K562 (cell line): Measurements from ENCODE around the gene POTEG. TPM values are rescaled to one million over a fixed set of nuclear protein-coding genes. Genes with fewer than 3 reads are reported as not detected.
A peak's percentile ranks its signal among the peaks of the same experiment; 100 is the strongest.
"Not testable (repeated sequence)": the region's sequence is repeated elsewhere in the genome, so short reads cannot be mapped to it uniquely, and the experiment has no call there.

Source experiments
- ATAC-seq: fragments of 200-7000 bp; cut with Tn5 transposase; 3 replicates; pipeline ENCODE4 v1.9.1; 2020; ENCODE audit warnings: moderate library complexity
- BruUV-seq: library from RNA; stranded (reverse); fragments of 400-500 nt; replicated peaks from 2 replicates; lab custom pipeline; 2021; lab: Mats Ljungman, UMichigan
- CTCF ChIA-PET: fragments of 300-600 bp; formaldehyde crosslinking; extraction: SDS; loops from one replicate; lab custom pipeline; 2021; ENCODE audit warnings: low intra/inter-chr PET ratio; lab: Yijun Ruan, JAX
- POLR2A ChIA-PET: fragments of 300-600, 350-650 bp; sonication (Branson Sonifier 250); formaldehyde crosslinking; extraction: SDS; loops from one replicate; lab custom pipeline; 2021; ENCODE audit warnings: antibody characterized with exemption, inconsistent platforms; lab: Yijun Ruan, JAX
- DNase-seq, 4 experiments: peaks; one replicate each; pipeline versions ENCODE4 v3.0.0 to v3.0.0-alpha.2; 2011 to 2018; ENCODE audit warnings: low spot score in 3 of 4, mixed read lengths in 3 of 4; ENCODE audit errors: extremely low read depth in 1 of 4
- FAIRE-seq: peaks from 2 replicates; lab custom pipeline; 2011; peaks lifted over from hg19 to GRCh38; lab: Jason Lieb, UNC
- H2AFZ ChIP-seq: 2 replicates; pipeline ENCODE4 v1.6.0; 2011; ENCODE audit warnings: low read depth, low read length, control low read depth, inconsistent platforms
- H3K27ac ChIP-seq: fragments of 200-600 bp; 3 replicates; pipeline ENCODE4 v1.8.0; 2011; ENCODE audit warnings: low read depth, mild to moderate bottlenecking, control low read depth, inconsistent platforms, low read length, moderate library complexity, mixed read lengths; ENCODE audit errors: extremely low read depth
- H3K27me3 ChIP-seq, 2 experiments: fragments of 300-600 bp in 1 of 2; 2 replicates in 1 of 2; 3 replicates in 1 of 2; pipeline versions ENCODE4 v1.6.0 to v1.8.0; 2011; ENCODE audit warnings: inconsistent platforms in 2 of 2, low read length in 2 of 2, mild to moderate bottlenecking in 1 of 2, mixed read lengths in 1 of 2, moderate library complexity in 1 of 2; ENCODE audit not compliant: control insufficient read depth in 2 of 2, insufficient read depth in 2 of 2
- H3K36me3 ChIP-seq: fragments of 300-600 bp; 3 replicates; pipeline ENCODE4 v1.8.0; 2011; ENCODE audit warnings: mild to moderate bottlenecking, low read length, inconsistent platforms; ENCODE audit not compliant: control insufficient read depth, insufficient read depth
- H3K4me1 ChIP-seq, 2 experiments: fragments of 200-600 bp in 1 of 2; replicated peaks in 1 of 2; 2 replicates in 1 of 2; 3 replicates in 1 of 2; pipeline versions ENCODE4 v1.5.1 to v1.8.0; 2011; ENCODE audit warnings: inconsistent platforms in 2 of 2, low read length in 2 of 2, mild to moderate bottlenecking in 1 of 2, mixed read lengths in 1 of 2, moderate library complexity in 1 of 2; ENCODE audit not compliant: control insufficient read depth in 2 of 2, insufficient read depth in 2 of 2
- H3K4me2 ChIP-seq: 2 replicates; pipeline ENCODE4 v1.6.1; 2011; ENCODE audit warnings: low read length, control low read depth, inconsistent platforms, mixed read lengths; ENCODE audit not compliant: insufficient read depth
- H3K4me3 ChIP-seq: fragments of 200-600 bp; sonication (generic), shearing (Covaris generic); 2 replicates; pipeline ENCODE4 v1.5.1; 2016; ENCODE audit warnings: control low read depth, inconsistent platforms
- H3K79me2 ChIP-seq: fragments of 200-600 bp; 3 replicates; pipeline ENCODE4 v1.8.0; 2011; ENCODE audit warnings: low read length, inconsistent platforms; ENCODE audit not compliant: control insufficient read depth, insufficient read depth
- H3K9ac ChIP-seq, 2 experiments: 2 replicates each; pipeline versions ENCODE4 v1.6.0 to v1.6.1; 2011; ENCODE audit warnings: low read depth in 2 of 2, low read length in 2 of 2, control low read depth in 1 of 2, inconsistent platforms in 1 of 2, mild to moderate bottlenecking in 1 of 2, mixed read lengths in 1 of 2; ENCODE audit not compliant: insufficient read depth in 1 of 2
- H3K9me1 ChIP-seq: one replicate; pipeline ENCODE4 v1.6.0; 2011; ENCODE audit warnings: inconsistent platforms, mild to moderate bottlenecking, low read length, moderate library complexity; ENCODE audit not compliant: control insufficient read depth, insufficient read depth
- H3K9me3 ChIP-seq: replicated peaks from 2 replicates; pipeline ENCODE4 v1.5.1; 2011; ENCODE audit warnings: low read depth, low read length, inconsistent platforms; ENCODE audit not compliant: control insufficient read depth, insufficient read depth
- H4K20me1 ChIP-seq: replicated peaks from 2 replicates; pipeline ENCODE4 v1.6.1; 2011; ENCODE audit warnings: low read length, inconsistent platforms, mixed read lengths; ENCODE audit not compliant: control insufficient read depth, insufficient read depth
- WGBS: fragments of 100-300 bp; shearing (Covaris generic); methylation state at CpG from one replicate; pipeline ENCODE4 v1.1.6; 2016; ENCODE audit warnings: low coverage, mixed read lengths; ENCODE audit not compliant: insufficient coverage; ENCODE audit errors: missing lambda C conversion rate; 5-methylcytosine and 5-hydroxymethylcytosine counted together
- in situ Hi-C: fragments of 300-500 bp; cut with MboI; formaldehyde crosslinking; loops from 4 replicates; pipeline ENCODE4 v1.15.0; 2018; ENCODE audit warnings: inconsistent platforms, mixed read lengths
- intact Hi-C: fragments of 100-400 bp; cut with micrococcal nuclease; formaldehyde crosslinking; loops from 2 replicates; pipeline ENCODE4 v1.14.2; 2022
- polyA plus RNA-seq, 8 experiments: library from polyadenylated mRNA; depleted of rRNA in 4 of 8; stranded (reverse) in 5 of 8; unstranded in 3 of 8; fragments of >200 nt; fragmentation: Nextera tagmentation in 2 of 8; fragmentation: Illumina TruSeq in 1 of 8; extraction: Ambion mirVana in 2 of 8; extraction: Trizol in 1 of 8; gene quantifications; 2 replicates each; pipeline versions ENCODE4 v1.2.1 to v1.2.3, GENCODE V29; 2011 to 2014; ENCODE audit warnings: inconsistent platforms in 1 of 8, missing spikeins in 1 of 8
- total RNA-seq, 7 experiments: library from RNA; depleted of rRNA in 6 of 7; stranded (reverse); fragments of >200 nt in 6 of 7; fragmentation: Illumina TruSeq in 2 of 7; extraction: Trizol in 2 of 7; gene quantifications; 2 replicates each; pipeline versions ENCODE4 v1.2.1 to v1.2.3, GENCODE V29; 2011 to 2021; ENCODE audit warnings: low replicate concordance in 1 of 7

POTEG gene
- total and polyA plus RNA-seq, 9 of the 15 experiments (the other 6 are each of a cell fraction or from before 2014, with no cell fraction given) = not detected

- H2AFZ ChIP-seq, H3K9me1 ChIP-seq, H3K9ac ChIP-seq, POLR2A ChIA-PET, H3K9me3 ChIP-seq, intact Hi-C loops, H3K27me3 ChIP-seq, H3K36me3 ChIP-seq, ATAC-seq, H3K27ac ChIP-seq, H4K20me1 ChIP-seq, BruUV-seq, DNase-seq, CTCF ChIA-PET, FAIRE-seq, H3K4me3 ChIP-seq, H3K79me2 ChIP-seq, H3K4me2 ChIP-seq, H3K4me1 ChIP-seq, in situ Hi-C loops: not testable (repeated sequence)
- 0% methylated on average over 2 of the region's 6 CpGs for WGBS
These were observed 49.9 kb downstream of the POTEG start for GRCh38 chr14:19384088-19384781.

- H3K4me2 ChIP-seq, H3K79me2 ChIP-seq, H3K36me3 ChIP-seq, H3K9me3 ChIP-seq, CTCF ChIA-PET, H3K4me3 ChIP-seq, H3K4me1 ChIP-seq, intact Hi-C loops, H3K9ac ChIP-seq, H3K27ac ChIP-seq, POLR2A ChIA-PET, H4K20me1 ChIP-seq, H3K27me3 ChIP-seq, BruUV-seq, DNase-seq, H3K9me1 ChIP-seq, FAIRE-seq, in situ Hi-C loops, H2AFZ ChIP-seq: not testable (repeated sequence)
- WGBS = no CpG with 5 or more reads among the region's 6 CpGs
- peak; percentile 53; the same call in 2 of the 3 replicates for ATAC-seq
These were observed 51.0 kb downstream of the POTEG start for GRCh38 chr14:19383008-19383584.

GRCh38 chr14:19380137-19380536 is 54.0 kb downstream of the POTEG start:
- H3K27ac ChIP-seq, intact Hi-C loops, CTCF ChIA-PET, H3K36me3 ChIP-seq, H3K4me3 ChIP-seq, H2AFZ ChIP-seq, H4K20me1 ChIP-seq, H3K4me1 ChIP-seq, H3K4me2 ChIP-seq, H3K9me1 ChIP-seq, in situ Hi-C loops, BruUV-seq, POLR2A ChIA-PET, H3K79me2 ChIP-seq, ATAC-seq, H3K9ac ChIP-seq, H3K9me3 ChIP-seq, H3K27me3 ChIP-seq, DNase-seq, FAIRE-seq: not testable (repeated sequence)
- 24% methylated on average over 1 of the region's 1 CpG for WGBS
